ENCODE data around the gene NUP85.
"Not testable (repeated sequence)": the region's sequence is repeated elsewhere in the genome, so short reads cannot be mapped to it uniquely, and the experiment has no call there.

The NUP85 gene, protein sequence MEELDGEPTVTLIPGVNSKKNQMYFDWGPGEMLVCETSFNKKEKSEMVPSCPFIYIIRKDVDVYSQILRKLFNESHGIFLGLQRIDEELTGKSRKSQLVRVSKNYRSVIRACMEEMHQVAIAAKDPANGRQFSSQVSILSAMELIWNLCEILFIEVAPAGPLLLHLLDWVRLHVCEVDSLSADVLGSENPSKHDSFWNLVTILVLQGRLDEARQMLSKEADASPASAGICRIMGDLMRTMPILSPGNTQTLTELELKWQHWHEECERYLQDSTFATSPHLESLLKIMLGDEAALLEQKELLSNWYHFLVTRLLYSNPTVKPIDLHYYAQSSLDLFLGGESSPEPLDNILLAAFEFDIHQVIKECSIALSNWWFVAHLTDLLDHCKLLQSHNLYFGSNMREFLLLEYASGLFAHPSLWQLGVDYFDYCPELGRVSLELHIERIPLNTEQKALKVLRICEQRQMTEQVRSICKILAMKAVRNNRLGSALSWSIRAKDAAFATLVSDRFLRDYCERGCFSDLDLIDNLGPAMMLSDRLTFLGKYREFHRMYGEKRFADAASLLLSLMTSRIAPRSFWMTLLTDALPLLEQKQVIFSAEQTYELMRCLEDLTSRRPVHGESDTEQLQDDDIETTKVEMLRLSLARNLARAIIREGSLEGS

DNA sequence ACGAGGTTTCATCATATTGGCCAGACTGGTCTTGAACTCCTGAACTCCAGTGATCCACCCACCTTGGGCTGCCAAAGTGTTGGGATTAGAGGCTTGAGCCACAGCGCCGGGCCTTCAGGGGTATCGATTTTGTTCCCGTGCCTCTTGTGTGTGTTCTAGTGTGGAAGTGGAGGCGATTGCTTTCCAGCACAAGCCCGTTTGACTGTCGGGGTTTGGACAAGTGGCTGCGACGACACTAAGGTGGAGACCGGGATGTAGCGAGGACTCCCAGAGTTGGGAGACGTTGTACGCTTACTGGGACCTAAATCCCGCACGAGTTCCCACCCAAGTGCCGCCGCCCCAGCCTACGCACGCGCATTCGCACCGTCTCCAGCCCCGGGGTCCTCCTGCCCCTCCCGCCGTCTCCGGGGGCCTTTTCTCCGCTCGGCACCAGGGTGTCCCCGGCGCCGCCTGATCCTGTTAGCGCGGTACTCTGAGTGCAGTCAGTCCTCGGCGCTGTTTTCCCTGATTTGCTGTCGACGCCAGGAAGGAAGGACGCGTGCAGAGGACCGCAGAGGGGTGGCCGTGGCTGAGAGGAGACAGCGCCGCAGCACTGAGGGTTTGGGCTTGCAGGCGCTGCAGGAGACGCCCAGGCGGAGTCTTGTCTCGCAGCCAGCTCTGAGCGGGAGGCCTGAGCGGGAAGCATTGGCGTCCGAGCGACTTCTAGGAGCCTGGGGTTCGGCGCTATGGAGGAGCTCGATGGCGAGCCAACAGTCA is at the start of gene NUP85:
Gene NUP85 (plus strand): TSS at position 643 of the 756 bp plus-strand sequence. CDS start 83 bp downstream, at position 726.
- DNase-seq, result peak; percentile 98 to 99

DNA sequence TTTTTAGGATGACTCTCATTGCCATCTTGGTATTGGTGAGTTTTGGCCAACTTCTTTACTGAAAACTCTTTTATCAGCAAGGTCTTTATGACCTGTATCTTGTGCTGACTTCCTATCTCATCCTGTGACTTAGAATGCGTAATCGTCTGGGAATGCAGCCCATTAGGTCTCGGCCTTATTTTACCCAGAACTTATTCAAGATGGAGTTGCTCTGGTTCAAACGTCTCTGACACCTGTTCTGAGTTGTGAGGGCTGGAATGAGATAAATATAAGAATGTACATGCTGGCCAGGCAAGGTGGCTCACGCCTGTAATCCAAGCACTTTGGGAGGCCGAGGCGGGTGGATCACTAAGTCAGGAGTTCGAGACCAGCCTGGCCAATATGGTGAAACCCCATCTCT is 47.0 kb upstream of the NUP85 start:
- not testable (repeated sequence) for DNase-seq

DNA sequence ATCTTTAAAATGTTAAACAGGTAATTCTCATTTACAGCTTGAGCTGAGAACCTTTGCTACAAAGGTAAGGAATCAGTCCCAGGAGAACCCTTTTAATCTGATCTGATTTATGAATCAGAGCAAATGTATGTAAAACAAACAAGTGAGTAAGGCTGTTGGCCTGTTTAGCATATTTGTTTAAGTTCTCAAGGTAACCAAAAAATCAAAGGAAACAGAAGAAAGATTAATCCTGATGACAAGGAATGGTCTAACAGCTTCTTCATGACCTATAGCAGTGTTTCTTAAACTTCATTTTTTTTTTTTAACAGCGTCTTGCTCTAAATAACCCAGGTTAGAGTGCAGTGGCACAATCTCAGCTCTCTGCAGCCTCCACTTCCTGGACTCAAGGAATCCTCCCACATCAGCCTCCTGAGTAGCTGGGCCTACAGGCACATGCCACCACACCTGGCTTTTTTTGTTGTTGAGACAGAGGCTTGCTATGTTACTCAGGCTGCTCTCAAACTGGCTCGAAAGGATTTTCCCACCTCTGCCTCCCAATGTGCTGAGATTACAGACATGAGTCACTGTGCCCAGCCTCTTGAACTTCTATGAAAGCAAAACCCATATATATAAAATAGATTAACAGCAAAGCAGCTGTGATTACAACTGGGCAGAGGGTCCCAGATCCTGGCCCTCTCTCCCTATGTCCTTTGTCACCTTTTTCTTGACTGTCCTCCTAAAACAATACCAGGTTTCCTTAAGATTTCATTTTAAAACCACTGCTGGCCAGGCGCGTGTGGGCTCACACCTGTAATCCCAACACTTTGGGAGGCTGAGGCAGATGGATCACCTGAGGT is 46.1 kb upstream of the NUP85 start:
- DNase-seq, result no peak

DNA sequence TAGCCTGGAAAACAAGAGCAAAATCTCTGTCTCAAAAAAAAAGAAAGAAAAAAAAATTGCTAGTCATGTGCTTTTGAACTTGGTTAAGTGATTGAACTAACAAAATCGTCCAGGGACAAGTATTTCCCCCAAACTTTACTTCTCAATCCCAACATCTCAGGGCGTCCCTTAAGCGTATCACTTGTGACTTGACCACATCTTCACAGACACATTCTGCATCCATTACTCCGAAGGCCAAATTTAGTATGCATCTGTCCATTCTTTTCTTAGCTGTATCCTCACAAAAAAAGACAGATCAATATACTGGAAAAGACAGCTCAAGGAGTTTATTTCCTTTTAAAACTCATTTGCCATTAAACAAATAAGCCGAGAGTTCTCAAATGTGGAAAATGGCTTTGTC is 45.3 kb upstream of the NUP85 start:
- no peak for DNase-seq

DNA sequence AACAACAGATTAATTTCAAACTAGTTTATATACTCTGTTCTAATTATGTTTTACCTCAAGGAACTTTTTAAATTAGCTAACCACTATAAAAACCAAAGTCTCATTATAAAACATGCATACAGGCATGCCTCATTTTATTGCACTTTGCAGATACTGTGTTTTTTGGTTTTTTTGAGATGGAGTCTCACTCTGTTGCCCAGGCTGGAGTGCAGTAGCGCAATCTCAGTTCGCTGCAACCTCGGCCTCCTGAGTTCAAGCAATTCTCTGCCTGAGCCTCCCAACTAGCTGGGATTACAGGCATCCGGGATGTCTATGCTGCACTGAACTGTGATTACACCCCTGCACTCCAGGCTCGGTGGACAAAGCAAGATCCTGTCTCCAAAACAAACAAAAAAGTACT is 42.4 kb upstream of the NUP85 start:
- no peak for DNase-seq

DNA sequence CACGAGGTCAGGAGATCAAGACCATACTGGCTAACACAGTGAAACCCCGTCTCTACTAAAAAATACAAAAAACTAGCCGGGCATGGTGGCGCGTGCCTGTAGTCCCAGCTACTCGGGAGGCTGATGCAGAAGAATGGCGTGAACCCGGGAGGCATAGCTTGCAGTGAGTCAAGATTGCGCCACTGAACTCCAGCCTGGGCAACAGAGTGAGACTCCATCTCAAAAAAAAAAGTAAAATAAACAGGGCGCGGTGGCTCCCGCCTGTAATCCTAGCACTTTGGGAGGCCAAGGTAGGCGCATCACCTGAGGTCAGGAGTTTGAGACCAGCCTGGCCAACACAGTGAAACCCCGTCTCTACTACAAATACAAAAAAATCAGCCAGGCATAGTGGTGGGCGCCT is 40.9 kb upstream of the NUP85 start:
- DNase-seq, result not testable (repeated sequence)

GRCh38 chr17:75168998-75169397 is 36.5 kb upstream of the NUP85 start:
- no peak for DNase-seq

GRCh38 chr17:75173526-75173925 is 32.0 kb upstream of the NUP85 start:
- no peak for DNase-seq

DNA sequence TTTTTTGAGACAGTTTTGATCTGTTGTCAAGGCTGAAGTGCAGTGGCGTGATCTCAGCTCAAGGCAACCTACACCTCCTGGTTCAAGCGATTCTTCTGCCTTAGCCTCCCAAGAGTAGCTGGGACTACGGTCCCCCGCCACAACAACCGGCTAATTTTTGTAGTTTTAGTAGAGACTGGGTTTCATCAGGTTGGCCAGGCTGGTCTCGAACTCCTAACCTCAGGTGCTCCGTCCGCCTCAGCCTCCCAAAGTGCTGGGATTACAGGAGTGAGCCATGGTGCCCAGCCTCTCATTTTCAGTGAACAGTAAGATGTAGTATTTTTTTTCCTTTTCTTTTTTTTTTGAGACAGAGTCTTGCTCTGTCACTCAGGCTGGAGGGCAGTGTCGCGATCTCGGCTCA is 30.5 kb upstream of the NUP85 start:
- DNase-seq, result no peak

GRCh38 chr17:75176625-75177024 is 28.9 kb upstream of the NUP85 start:
- no peak for DNase-seq

DNA sequence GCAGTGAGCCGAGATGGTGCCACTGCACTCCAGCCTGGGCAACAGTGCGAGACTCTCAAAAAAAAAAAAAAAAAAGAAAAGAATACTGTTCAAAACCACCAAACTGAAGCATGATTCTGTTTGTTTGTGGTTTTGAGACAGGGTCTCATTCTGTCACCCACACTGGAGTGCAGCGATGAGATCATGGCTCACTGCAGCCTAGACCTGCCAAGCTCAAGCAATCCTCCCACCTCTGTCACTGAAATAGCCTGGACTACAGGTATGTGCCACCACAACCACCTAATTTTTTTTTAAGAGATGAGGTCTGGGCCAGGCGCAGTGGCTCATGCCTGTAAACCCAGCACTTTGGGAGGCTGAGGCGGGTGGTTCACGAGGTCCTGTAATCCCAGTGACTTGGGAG is 27.0 kb upstream of the NUP85 start:
- no peak for DNase-seq

DNA sequence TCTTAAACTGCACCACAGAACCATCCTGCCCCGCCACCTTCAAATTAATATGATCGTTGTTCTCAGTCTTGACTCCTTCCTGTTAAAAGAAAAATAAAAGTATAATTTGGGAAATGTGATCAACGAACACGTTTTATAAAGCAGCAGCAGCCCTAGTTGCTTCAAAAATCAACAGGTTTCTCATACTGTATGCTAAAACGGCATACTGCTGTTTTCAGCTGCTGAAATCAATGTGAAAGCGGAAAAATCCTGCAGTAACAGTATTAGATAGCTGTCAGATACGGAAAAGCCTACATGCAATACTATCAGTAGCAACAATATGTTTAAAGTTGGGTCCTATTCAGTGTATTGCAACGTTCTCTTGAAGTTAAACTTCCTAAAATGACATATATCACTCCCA is 24.4 kb upstream of the NUP85 start:
- DNase-seq, result no peak

- DNase-seq, result peak; percentile 29 to 48
Observed at GRCh38 chr17:75181608-75182318, 23.7 kb upstream of the NUP85 start.

GRCh38 chr17:75182319-75182568 is 23.2 kb upstream of the NUP85 start:
- no peak for DNase-seq

DNA sequence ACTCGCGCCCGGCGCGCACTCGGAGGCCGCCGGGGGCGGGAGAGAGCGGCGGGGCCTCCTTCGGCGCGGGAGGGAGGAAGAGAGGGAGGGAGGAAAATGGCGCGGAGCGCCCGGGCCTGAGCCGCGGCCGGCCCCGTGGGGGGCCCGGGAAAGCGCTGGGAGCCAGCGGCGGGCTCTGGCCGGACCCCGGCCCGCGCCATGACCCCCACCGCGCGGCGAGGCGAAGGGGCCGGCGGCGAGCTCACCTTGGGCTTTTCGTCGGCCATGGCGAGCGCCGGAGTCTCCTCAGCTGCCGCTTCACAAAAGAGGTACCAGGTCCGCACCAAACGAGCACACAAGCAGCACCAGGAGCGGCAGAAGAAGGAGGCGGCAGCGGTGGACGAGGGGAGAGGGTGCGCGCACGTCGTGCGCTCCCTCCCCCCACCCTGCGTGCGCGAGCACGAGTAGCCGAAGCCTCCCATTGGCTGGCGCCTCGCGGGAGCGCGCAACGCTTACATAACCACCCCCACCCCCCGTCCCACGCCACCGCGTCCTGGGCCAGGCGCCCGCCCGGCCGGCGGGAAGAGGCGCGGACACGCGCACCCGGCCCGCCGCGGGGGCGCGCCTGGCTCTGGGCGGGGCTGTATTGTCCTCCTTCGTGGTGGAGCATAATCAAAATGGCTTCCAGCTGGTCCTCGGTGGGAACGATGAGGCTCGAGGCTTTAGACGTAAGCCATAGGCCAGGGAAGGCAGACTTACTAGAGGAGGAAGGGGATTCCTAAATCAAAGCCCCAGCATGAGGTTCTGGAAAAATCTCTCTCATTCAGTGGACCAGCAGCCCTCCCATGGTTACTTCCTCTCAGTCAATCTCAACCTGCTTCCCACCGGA is 22.7 kb upstream of the NUP85 start, which contains the start of gene SUMO2:
Gene SUMO2 (minus strand): TSS at position 391 of the 868 bp plus-strand sequence. CDS start 125 bp downstream, at position 266.
- DNase-seq, result peak; percentile 87 to 94

- DNase-seq, result no peak
Observed at GRCh38 chr17:75183999-75184884, 21.2 kb upstream of the NUP85 start.

DNA sequence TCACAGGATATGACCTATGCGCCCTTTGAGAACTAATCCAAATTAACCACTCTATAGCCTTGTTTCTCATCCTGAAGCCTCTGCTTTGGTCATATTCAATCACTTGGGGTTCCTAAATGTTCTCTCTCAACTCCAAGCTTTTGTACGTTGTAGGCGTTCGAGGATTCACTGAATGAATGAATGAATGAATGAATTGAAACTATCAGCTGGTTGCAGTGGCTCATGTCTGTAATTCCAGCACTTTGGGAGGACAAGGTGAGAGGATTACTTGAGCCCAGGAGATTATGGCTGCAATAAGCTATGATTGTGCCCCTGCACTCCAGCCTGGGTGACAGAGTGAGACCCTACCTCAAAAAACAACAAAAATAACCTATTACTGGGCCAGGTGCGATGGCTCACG is 16.9 kb upstream of the NUP85 start:
- DNase-seq, result no peak

- DNase-seq, result no peak
Observed at GRCh38 chr17:75191584-75191983, 13.9 kb upstream of the NUP85 start.

DNA sequence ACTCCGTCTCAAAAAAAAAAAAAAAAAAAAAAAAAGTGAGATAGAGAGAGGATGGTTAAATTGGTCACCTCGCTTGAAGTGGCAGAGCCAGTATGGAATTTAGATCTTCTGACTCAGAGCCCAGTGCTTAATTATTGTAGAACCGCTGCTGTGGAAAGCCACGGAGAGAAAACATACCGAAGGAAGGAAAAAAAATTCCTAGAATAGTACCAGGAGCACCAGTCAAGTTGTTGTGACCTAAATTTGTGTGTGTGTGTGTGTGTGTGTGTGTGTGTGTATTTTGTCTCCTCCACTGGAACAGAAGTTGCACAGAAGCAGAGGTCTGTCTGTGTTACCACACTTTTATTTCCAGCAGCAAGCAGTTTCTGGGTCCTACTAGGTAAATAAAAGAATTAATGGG is 10.6 kb upstream of the NUP85 start:
- DNase-seq, result no peak
